ENCODE measurements around the gene PTGDS.

Gene PTGDS

DNA sequence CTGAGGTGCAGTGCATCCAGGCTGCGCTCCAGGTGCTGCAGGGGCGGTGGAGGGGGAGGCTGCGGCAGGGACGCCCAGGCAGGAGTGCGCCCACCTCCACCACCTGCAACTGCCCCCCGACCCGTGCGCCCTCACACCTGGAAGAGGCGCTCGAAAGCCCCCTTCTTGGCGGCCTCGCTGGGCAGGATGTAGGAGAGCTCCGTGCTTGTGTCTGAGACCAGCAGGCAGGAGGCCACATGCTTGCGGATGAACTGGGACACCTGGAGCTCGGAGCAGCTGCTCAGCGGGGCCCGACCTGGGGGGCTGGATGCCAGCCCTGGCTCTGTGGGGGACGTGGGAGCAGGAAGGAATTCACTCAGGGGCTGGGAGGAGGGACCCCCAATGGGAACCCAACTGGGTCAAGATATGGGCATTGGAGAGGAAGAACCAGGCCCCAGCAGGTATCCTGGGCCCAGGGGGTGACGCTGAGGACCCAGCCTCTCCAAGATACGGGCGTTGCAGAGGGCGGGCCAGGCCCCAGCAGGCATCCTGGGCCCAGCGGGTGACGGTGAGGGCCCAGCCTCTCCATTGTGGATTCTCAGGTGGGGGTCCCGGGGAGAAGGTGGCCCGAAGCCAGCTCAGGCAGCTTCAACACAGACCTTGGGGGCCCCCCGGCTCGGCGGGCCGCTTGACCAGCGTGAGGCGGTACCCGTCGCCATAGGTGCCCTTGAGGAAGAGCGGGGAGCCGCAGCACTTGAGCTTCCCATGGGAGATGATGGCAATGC, 37.7 kb downstream of the PTGDS start:
- CTCF ChIA-PET: no interaction called here

DNA sequence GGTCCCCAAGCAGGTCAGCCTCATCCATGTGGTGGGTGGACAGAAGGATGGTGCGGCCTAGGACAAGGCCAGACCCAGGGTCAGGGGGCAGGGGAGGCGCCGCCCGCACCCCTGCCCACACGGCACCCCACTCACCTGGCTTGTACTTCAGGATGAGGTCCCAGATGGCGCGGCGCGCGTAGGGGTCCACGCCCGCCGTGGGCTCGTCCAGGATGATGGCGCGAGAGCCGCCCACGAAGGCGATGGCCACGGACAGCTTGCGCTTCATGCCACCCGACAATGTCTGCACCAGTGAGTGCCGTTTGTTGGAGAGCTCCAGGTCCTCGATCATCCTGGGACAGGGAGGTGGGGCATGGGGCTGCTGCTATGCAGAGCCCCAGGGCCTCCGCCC, 38.2 kb downstream of the PTGDS start:
- no peaks in the 10 kb centered on the region for H3K9me3 Mint-ChIP-seq
- no peaks in the 10 kb centered on the region for H3K4me1 Mint-ChIP-seq
- no peaks in the 10 kb centered on the region for H3K27me3 Mint-ChIP-seq

More for the DNA sequence above, 37.7 kb downstream of the PTGDS start:
- Mint-ChIP-seq H3K4me1 (no peaks in the 10 kb centered on the region), H3K27ac (no peak overlapping the region), H3K9me3 (no peaks in the 10 kb centered on the region), H3K4me3 (no peak overlapping the region), H3K27me3 (no peaks in the 10 kb centered on the region), H3K36me3 (peaks cover 11% of the 10 kb centered on the region)
- no peak for DNase-seq

DNA sequence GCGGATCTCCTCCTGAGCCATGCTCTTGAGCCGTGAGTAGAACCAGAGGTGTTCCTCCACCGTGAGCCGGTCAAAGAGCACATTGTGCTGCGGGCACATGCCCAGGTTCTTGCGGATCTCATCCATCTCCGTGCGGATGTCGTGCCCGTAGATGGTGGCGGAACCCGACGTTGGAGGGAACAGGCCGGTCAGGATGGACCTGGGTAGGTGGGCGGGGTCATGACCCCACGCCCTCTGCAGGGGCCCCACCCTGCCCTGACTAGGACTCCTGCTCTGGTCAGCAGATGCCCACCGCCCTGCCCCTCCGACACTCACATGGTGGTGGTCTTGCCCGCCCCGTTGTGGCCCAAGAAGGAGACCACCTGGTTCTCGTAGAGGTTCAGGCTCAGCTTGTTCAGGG, 38.7 kb downstream of the PTGDS start:
- H3K9me3 Mint-ChIP-seq: no peaks in the 10 kb centered on the region
- DNase-seq: no peak
- no peak overlapping the region for H3K4me3 Mint-ChIP-seq
- CTCF ChIA-PET: interaction anchor here (1.0 kb wide), 1 partner anchor 19 kb away, joined by 3 read pairs; no protein-coding TSS in a partner anchor
- peaks cover 9% of the 10 kb centered on the region for H3K36me3 Mint-ChIP-seq
- no peaks in the 10 kb centered on the region for H3K27me3 Mint-ChIP-seq
- H3K4me1 Mint-ChIP-seq: no peaks in the 10 kb centered on the region
- no peak overlapping the region for H3K27ac Mint-ChIP-seq

More for the DNA sequence above, 38.2 kb downstream of the PTGDS start:
- Mint-ChIP-seq H3K27ac (no peak overlapping the region), H3K4me3 (no peak overlapping the region), H3K36me3 (peaks cover 10% of the 10 kb centered on the region)
- CTCF ChIA-PET: no interaction called here
- no peak for DNase-seq

DNA sequence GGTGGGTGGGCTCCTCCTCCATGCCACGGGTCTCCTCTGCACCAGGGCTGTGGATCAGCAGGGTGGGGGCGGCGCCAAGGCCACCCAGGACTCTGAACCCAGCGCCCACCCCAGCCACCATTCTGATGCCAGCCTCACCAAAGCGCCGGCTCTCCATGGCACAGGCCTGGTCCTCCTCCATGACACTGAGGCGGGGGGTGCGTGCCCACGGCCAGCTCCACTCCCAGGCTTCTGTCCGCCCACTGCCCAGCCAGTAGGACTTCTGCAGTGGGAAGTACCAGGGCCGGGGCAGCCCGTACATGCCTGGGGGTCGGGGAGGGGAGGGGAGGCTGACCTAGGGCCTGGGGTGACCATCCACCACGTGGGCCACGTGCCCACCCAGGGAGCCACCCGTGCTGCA, 39.1 kb downstream of the PTGDS start:
- Mint-ChIP-seq H3K4me1 (no peaks in the 10 kb centered on the region), H3K27ac (no peak overlapping the region), H3K36me3 (peaks cover 8% of the 10 kb centered on the region), H3K9me3 (no peaks in the 10 kb centered on the region), H3K4me3 (no peak overlapping the region), H3K27me3 (no peaks in the 10 kb centered on the region)
- CTCF ChIA-PET: interaction anchor here (1.0 kb wide), 1 partner anchor 19 kb away, joined by 3 read pairs; no protein-coding TSS in a partner anchor
- DNase-seq: no peak

DNA sequence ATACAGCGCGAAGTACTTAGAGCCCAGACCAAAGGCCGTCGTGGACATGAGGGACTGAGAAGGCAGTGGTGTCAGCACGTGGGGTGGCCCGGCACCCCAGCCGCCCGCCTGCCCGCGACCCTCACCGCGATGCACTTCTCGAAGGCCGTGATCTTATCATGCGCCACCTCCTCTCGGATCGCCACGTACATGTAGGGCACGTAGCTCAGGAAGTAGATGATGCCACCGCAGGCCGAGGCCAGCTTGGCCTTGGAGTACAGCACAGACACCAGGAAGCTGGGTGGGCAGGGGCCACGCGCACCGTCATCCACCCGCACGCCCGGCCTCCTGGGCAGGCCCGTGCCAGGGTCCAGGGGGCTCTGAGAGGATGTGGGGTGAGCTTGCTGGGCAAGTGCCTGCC, 39.8 kb downstream of the PTGDS start:
- Mint-ChIP-seq H3K9me3 (no peaks in the 10 kb centered on the region), H3K4me1 (peaks cover under 1% of the 10 kb centered on the region), H3K36me3 (peaks cover 8% of the 10 kb centered on the region), H3K27me3 (no peaks in the 10 kb centered on the region), H3K27ac (no peak overlapping the region), H3K4me3 (no peak overlapping the region)
- no peak for DNase-seq
- CTCF ChIA-PET: interaction anchor here (1.0 kb wide), 1 partner anchor 18 kb away, joined by 3 read pairs; no protein-coding TSS in a partner anchor

DNA sequence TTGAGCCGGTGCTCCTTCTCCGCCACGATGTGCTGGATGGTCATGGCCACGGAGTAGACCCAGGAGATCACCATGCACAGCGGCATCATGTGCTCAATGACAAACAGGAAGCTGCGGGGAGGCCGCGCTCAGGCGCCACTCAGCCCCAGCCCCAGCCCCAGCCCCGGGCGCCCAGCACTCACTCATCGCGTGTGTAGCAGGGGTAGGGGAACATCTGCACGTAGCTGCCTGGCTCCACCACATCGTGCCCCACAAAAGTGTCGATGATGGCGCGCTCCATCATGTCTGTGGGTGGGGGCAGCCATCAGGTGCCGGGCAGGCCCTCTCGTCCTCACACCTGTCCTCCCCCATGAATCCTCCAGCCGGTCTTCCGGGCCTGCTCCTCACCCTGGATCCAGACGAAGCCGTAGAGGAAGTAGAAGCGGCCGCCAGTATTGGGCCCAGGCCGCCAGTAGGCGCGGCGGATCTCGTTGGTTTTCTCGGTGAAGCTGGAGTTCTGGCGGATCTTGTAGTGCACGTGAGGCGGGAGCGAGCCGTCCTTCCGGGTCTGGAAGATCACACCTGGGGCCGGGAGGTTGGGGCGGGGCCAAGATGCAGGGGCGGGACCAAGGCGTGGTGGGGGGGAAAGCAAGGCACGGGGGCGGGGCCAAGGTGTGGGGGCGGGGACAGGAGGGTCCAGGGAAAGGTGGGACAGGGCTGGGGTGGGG, 40.6 kb downstream of the PTGDS start:
- H3K4me3 Mint-ChIP-seq: no peak overlapping the region
- CTCF ChIA-PET: interaction anchor here (1.0 kb wide), 1 partner anchor 17 kb away, joined by 3 read pairs; no protein-coding TSS in a partner anchor
- DNase-seq: no peak
- no peaks in the 10 kb centered on the region for H3K27me3 Mint-ChIP-seq
- peaks cover 3% of the 10 kb centered on the region for H3K4me1 Mint-ChIP-seq
- H3K36me3 Mint-ChIP-seq: peaks cover 8% of the 10 kb centered on the region
- no peak overlapping the region for H3K27ac Mint-ChIP-seq
- H3K9me3 Mint-ChIP-seq: no peaks in the 10 kb centered on the region

DNA sequence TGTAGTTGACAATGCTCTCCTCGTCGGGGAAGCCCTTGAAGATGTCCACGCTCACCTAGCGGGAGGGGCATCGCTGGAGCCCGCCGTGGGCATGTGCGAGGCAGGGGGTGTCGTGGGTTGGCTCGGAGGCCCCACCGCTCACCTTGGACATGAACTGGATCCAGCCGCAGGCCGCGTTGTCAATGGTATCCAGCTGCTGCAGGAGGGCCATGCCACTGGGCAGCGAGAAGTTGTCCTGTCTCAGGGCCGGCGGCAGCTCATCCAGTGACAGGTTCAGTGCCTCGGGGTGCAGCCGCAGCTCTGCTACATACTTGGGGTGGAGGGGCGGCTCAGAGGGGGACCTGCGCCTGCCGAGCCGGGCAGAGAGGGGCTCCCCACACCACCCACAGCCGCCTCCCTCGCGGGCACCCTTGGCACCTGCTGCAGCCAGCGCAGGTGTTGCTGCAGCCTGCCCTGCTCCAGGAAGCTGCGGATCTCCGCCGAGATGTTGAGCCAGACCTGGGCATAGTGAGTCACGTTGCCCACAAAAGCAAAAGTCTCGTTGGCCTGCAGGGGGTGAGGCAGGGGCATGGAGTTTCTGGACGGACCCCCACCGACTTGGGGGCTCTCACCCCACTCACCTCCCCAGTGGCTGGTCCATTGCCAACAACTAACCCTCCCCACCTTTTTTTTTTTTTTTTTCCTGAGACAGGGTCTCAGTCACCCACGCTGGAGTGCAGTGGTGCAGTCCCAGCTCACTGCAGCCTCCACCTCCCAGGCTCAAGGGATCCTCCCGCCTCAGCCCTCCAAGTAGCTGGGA, 41.7 kb downstream of the PTGDS start:
- DNase-seq: no peak
- peaks cover 3% of the 10 kb centered on the region for H3K4me1 Mint-ChIP-seq
- H3K4me3 Mint-ChIP-seq: no peak overlapping the region
- CTCF ChIA-PET: interaction anchor here (3.9 kb wide), 1 partner anchor 11 kb away, joined by 22 read pairs; the partner anchor contains the start of gene ABCA2
- peaks cover 8% of the 10 kb centered on the region for H3K36me3 Mint-ChIP-seq
- H3K27ac Mint-ChIP-seq: no peak overlapping the region
- H3K9me3 Mint-ChIP-seq: no peaks in the 10 kb centered on the region
- H3K27me3 Mint-ChIP-seq: no peaks in the 10 kb centered on the region

DNA sequence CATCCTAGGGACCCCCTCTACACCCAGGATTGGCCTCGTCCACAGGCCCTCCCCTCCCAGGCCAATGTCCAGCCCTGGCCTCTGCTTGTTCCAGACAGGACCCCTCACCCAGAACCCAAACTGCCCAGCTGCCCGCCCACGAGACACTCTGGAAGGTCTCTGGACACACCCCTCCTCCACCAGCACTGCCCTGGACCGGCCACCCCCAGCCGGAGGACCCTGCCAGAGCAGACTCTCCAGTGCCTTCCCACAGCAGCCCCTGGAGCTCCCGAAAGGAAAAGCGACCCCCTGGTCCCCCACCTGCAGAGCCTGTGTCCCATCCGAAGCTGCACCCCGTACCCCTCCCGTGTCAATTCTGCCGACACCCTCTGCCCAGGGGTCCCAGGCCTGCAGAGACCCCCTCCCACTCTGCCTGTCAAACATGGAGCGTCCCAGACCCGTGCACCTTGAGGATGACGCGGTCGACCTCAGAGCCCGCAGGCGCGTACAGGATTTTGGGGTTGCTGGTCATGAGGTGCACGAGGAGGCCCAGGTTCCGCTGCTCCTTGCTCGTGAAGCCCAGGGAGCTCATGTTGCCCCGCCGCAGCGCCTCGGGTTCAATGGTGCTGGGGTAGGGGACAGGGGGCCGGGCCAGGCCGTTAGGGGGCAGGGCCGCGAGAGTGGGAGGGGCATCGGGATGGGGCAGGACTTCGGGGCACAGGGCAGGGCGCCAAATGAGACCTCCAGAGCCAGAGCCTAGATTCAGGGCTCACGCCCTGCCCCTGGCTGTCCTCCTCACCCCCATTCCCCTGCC, 42.8 kb downstream of the PTGDS start:
- Mint-ChIP-seq H3K27me3 (no peaks in the 10 kb centered on the region), H3K27ac (no peak overlapping the region), H3K4me1 (peaks cover 5% of the 10 kb centered on the region), H3K36me3 (peaks cover 5% of the 10 kb centered on the region), H3K9me3 (no peaks in the 10 kb centered on the region), H3K4me3 (no peak overlapping the region)
- DNase-seq: no peak
- CTCF ChIA-PET: interaction anchor here (3.9 kb wide), 1 partner anchor 10 kb away, joined by 22 read pairs; the partner anchor contains the start of gene ABCA2

DNA sequence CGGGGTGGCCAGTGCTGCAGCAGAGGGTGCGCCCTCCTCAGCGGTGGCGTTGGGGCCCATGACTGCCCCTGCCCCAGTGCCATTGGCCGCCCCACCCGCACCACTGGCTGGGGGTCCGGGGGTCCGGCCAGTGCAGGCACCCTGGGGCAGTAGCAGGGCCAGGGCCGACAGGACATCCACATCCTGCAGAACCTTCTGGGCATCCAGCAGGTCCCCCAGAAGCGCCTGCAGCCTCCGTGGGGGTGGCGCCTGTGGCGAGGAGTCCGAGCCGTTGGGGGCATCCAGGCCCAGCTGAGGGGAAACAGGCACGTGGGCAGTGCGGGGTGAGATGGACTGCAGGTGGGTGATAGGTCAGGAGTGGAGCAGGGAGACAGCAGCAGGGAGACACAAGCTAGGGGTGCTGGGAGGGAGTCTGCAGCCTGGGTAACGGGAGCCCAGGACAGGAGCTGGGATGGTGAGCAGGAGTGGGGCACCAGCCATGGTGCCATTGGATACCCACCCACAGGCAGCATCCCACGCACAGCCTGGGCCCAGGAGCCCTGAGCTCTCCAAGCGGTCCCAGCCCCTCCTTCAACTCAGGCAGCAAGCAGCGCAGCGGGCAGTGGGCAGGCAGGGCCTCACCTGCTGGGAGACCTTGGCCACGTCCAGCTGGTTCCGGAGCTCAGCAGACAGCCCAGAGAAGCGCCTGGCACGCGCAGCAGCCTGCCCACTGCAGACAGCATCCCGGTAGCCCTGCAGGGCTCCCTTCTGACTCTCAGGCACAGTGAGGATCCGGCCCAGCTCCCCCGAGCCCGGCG, 43.7 kb downstream of the PTGDS start:
- CTCF ChIA-PET: interaction anchor here (1.2 to 3.9 kb wide), 3 partner anchors 9 to 73 kb away, joined by 3 to 22 read pairs (median 3); partner anchors contain the start of gene ABCA2
- Mint-ChIP-seq H3K27ac (no peak overlapping the region), H3K4me3 (no peak overlapping the region), H3K9me3 (no peaks in the 10 kb centered on the region), H3K4me1 (peaks cover 5% of the 10 kb centered on the region), H3K27me3 (no peaks in the 10 kb centered on the region), H3K36me3 (peaks cover 5% of the 10 kb centered on the region)
- DNase-seq: no peak

DNA sequence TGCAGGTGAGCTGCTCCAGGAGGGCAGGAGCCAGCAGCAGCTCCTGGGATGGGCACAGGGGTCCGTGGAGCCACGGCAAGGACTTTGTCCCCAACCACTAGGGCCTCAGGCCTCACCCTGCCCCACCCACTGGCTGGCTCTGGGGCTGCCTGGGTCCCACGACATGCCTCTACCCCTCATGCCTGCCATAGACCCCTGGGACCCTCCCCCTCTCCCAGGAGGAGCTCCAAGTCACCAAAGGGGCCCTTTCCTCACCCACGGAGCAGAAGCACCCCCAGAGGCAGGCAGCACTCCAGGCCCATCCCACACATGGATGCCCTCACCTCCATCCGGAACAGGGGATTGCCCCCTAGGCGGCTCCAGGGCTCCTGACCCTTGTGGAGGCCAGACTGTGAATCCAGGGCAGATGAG, 44.3 kb downstream of the PTGDS start:
- peaks cover 2% of the 10 kb centered on the region for H3K27me3 Mint-ChIP-seq

DNA sequence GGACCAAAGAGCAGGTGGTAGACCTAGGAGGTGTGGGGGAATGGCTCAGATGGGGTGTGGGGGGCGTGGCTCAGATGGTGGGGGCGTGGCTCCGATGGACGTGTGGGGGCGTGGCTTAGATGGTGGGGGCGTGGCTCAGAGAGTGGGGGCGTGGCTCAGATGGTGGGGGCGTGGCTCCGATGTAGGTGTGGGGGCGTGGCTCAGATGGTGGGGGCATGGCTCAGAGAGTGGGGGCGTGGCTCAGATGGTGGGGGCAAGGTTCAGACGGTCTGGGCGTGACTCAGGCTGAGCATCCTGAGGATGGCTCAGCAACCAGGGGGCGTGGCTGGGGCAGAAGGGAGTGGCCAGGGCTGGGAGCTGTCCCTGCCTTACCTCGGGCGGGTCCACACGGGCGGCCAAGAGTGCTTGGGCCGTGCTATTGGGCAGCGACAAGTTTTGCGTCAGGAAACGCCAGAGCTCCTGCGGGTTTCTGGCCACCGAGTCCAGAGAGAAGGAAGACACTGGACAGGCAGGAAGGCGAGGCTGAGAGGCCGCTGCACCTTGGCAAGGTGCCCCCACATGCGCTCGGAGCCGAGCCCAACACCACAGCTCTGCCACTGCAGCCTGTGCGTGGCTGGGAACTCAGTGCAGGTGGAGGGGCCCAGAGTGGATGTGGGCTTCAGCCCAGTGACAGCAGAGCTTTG, 44.8 kb downstream of the PTGDS start:
- CTCF ChIA-PET: interaction anchor here (1.1 to 3.9 kb wide), 4 partner anchors 8 to 74 kb away, joined by 3 to 22 read pairs (median 3); partner anchors contain the start of gene ABCA2
- peak overlapping the region; percentile 38 for H3K27ac Mint-ChIP-seq

More for the DNA sequence above, 44.3 kb downstream of the PTGDS start:
- Mint-ChIP-seq H3K4me1 (peaks cover 7% of the 10 kb centered on the region), H3K4me3 (no peak overlapping the region), H3K36me3 (peaks cover 5% of the 10 kb centered on the region), H3K27ac (no peak overlapping the region), H3K9me3 (no peaks in the 10 kb centered on the region)
- DNase-seq: no peak
- CTCF ChIA-PET: interaction anchor here (1.2 to 3.9 kb wide), 3 partner anchors 8 to 74 kb away, joined by 3 to 22 read pairs (median 3); partner anchors contain the start of gene ABCA2

DNA sequence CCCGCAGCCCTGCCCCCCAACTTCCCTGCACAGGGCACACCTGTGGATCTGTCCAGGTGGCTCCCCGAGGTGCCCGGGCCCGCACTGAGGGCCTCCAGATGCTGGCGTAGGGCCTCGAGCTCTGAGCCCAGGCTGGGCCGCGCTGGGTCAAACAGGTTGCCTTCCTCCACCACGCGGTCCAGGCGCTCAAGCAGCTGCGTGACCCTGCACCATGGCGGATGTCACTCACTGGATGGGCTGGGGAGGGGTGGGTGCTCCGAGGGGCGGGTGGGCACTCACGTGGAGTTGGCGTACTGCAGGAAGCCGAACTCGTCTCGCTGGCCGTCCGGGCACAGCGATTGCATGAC, 45.3 kb downstream of the PTGDS start:
- Mint-ChIP-seq H3K27me3 (peaks cover 10% of the 10 kb centered on the region), H3K36me3 (no peaks in the 10 kb centered on the region), H3K4me3 (no peak overlapping the region), H3K27ac (no peak overlapping the region), H3K4me1 (peaks cover 12% of the 10 kb centered on the region), H3K9me3 (no peaks in the 10 kb centered on the region)
- DNase-seq: no peak
- CTCF ChIA-PET: interaction anchor here (1.1 to 1.5 kb wide), 2 partner anchors 14 to 23 kb away, joined by 3 read pairs; no protein-coding TSS in a partner anchor

More for the DNA sequence above, 44.8 kb downstream of the PTGDS start:
- Mint-ChIP-seq H3K27me3 (peaks cover 6% of the 10 kb centered on the region), H3K4me3 (no peak overlapping the region), H3K9me3 (no peaks in the 10 kb centered on the region), H3K36me3 (no peaks in the 10 kb centered on the region), H3K4me1 (peaks cover 10% of the 10 kb centered on the region)
- peak; percentile 82 for DNase-seq
